Gastrocnemius medialis (tissue), 4 donors: ENCODE measurements around the gene KLC1.

Experiments used
- CTCF ChIP-seq, 5 experiments: fragments of 450-650 bp in 3 of 5; fragments of 200-600 bp in 2 of 5; sonication (generic) in 2 of 5; IDR thresholded peaks in 4 of 5; conservative IDR thresholded peaks in 1 of 5; 1 replicate in 4 of 5; 2 replicates in 1 of 5; pipeline ENCODE4 v1.5.1; 2016 to 2019; ENCODE audit warnings: antibody characterized with exemption in 5 of 5, mild to moderate bottlenecking in 3 of 5, moderate library complexity in 3 of 5
- POLR2A ChIP-seq, 2 donors: fragments of 450-650 bp; IDR thresholded peaks; one replicate each; pipeline ENCODE4 v1.6.1; 2017; ENCODE audit warnings: antibody characterized with exemption in 2 of 2, mild to moderate bottlenecking in 2 of 2, moderate library complexity in 2 of 2

- TF ChIP-seq CTCF (IDR thresholded peaks at IDR 0.05 in 4 of 5, conservative IDR thresholded peaks at IDR 0.05 in 1 of 5) (no peak), POLR2A (IDR thresholded peaks at IDR 0.05) (no peak)
These were observed 89.6 kb downstream of the KLC1 start for GRCh38 chr14:103718572-103718971.
